ENCODE data around the gene CDC42EP4.

CDC42EP4 gene

DNA sequence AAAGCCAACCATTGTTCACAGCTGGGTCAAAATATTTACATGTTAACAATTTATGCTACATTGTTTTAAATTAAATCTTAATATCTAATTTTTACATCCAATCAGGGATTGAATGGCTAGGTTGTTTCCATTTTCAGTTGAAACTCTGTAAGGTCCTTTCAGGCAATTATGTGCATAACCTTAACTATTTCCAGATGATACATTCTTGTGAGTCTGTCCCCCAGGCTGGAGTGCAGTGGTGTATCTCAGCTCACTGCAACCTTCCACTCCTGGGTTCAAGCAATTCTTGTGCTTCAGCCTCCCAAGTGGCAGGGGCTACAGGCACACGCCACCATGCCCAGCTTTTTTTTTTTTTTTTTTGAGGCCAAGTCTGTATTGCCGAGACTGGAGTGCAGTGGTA lies 10.4 kb downstream of the CDC42EP4 start:
- no peak for DNase-seq (ENCODE audit: low read depth in 2 of 2)

DNA sequence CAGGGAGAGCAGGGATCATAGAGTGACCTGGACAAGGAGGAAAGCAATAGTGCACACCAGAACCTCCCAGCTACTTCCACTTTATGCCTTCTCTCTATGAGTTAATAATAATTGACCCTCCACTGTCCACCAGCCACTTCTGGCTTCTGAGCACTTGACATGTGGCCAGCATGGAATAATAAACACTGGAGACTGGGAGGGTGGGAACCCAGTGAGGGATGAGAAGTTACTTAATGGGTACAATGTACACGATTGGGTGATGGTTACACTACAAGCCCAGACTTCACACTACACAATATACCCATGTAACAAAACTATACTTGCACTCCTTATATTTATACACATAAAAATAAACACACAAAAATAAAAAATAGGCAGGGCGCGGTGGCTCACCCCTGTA lies 11.4 kb downstream of the CDC42EP4 start:
- no peak for DNase-seq (ENCODE audit: low read depth in 2 of 2)

DNA sequence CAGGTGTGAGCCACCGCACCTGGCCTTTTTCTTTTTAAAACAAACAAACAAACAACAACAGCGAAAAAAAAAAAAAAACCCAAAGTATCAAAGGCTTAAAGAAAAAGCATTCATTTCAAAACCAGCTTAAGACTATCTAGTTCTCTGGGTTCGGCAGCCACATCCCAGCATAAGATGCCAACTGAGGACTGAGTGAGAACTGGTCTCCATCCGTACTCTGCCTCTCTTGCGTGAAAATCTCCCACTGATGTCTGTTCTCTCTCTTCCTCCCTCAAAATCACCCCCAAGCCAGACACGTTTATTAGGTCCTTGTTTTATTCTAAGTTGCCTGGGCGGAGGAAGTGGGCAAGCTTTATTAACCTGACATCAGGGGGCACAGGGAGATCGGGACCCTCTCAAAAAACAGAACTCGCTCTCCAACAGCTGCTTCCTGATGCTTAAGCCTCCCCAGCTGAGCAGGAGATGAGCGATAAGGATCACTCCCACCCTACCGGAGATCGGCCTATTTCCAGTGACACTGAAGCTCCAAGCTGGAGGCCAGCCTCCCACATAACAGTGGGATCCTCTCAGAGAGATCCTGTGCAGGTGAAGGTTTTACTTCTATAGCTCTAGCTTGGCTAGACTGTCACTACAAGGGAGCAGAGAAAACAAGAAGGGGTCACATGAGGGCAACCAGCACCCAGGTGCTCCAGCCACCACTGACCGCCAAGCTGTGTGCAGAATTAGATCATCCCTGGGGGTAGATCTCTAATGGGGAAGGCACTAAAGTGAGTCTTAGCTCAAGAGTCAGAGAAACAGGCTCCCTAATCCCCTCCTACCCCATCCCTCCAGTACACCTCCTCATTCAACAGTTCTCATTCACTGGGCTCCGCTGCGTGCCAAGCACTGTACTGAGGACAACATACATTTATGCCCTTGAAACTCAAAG lies 13.6 kb downstream of the CDC42EP4 start:
- DNase-seq (ENCODE audit: low read depth in 2 of 2) = no peak

DNA sequence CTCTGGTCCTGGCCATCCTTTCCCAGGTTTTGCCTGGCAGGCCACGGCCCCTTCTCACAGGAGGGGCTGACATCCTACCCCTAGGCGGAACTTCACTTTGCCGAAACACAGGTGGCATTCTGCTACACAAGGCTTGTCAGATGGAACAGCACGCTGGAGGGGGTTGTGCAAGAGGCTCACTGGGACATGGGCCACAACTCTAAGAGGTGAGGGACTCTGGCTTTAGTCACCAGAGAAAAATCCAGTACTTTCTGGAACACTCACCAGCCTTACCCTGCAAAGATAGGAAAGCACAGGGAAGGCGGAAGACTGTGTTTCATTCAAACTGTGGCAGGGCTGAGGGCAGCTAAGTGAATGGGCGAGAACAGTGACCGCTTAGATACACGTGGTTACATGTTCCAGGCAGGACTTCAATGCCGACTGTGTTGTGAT lies 18.3 kb downstream of the CDC42EP4 start:
- DNase-seq (ENCODE audit: low read depth in 2 of 2) = no peak

DNA sequence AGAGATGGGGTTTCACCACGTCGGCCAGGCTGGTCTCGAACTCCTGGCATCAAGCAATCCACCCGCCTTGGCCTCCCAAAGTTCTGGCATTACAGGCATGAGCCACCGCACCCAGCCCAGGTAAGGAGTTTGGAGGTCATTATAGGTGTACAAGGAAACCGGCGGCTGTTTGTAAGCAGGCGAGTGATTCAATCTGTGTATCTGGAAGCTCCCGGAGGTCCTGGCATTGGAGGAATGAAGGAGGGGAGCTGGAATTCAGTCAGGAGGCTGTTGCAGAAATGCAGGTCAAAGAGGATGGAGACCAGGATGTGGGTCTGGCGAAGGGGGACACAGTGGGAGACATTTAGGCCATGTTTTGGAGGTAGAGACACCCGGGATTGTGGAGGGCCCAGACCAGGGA lies 18.8 kb downstream of the CDC42EP4 start:
- no peak for DNase-seq (ENCODE audit: low read depth in 2 of 2)

DNA sequence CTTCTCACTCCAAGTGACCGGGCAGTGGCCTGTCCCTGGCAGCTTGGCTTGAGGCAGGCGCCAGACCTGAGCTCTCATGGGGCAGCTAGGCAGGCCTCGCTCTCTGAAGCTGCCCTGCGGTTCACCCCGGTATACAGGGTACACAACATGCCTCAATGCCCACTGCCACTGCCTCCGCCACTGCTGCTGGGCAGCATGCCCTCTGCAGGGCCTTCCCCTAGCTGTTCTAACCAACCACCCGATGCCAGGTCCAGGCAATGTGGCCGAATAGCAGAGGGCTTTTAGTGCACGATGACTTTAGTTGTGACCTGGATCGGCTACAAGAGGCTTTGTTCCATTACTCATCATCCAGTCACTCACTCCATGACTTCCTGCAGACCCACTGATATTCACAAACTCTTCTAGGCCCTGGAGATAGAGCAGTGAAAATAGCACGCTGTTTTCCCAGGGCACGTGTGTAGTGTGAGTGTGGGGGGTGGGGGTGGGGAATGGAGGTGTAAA lies 19.7 kb downstream of the CDC42EP4 start:
- DNase-seq (ENCODE audit: low read depth in 2 of 2) = no peak

DNA sequence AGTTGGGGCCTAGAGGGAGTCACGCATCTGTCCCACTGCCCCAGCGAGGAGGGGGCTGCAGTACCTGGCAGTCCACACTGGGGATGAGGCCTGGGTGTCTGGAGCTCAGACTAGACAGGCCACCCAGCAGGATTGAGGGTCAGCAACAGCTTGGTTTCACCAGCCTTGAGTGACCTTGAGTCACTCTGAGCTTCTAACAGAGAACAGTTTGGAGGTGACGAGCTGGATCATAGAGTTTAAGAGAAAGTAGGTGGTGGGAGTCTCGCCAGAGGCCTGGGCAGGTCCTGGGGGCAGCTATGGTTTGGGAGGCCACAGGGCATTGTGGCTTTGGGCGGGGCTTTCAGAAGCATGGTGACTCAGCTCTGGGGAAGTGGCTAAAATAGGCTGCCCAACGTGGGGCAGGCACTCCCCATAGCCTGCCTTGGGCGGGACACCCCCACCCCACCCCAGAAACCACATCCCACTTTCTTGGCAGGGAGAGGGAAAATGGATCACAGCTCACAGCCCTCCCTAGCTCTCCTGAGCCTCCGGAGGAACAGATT lies 20.5 kb downstream of the CDC42EP4 start:
- DNase-seq (ENCODE audit: low read depth in 2 of 2) = no peak

DNA sequence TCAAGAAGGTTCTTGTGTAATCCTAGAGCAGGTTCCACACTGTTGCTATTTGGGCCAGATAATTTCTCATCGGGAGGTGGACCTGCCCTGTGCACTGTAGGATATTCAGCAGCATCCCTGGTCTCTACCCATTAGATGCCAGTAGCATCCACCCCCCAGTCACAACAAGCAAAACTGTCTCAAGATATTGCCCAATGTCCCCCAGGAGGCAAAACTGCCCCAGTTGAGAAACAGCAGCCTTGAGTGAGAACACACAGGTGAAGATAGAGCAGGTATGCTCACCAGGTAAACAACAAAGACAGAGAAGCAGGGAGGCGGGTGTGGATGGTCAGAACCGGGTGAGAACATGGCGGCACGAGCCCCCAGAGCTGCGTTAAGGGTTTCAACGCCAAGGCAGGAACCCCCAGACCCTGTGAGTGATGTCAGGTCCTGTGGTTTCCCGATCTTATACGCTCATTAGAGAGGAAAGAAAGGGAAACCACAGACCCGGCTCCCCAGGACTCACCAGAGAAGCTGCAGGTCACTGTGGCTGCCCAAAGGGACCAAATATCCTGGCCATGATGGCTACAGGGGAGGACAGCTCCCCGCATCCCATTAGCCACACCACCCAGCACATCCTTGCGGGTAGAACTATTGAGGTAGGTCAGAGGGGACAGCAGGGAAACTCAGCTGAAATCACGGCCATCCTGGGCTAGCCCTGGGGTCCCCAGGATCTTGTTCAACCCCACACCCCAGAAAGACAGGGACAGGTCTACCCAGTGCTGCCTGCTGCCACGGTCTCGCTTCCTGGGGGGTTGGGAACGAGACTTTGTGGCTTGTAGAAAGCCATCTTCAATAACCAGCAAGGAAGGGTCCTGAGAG lies 21.2 kb downstream of the CDC42EP4 start:
- DNase-seq (ENCODE audit: low read depth in 2 of 2) = no peak

DNA sequence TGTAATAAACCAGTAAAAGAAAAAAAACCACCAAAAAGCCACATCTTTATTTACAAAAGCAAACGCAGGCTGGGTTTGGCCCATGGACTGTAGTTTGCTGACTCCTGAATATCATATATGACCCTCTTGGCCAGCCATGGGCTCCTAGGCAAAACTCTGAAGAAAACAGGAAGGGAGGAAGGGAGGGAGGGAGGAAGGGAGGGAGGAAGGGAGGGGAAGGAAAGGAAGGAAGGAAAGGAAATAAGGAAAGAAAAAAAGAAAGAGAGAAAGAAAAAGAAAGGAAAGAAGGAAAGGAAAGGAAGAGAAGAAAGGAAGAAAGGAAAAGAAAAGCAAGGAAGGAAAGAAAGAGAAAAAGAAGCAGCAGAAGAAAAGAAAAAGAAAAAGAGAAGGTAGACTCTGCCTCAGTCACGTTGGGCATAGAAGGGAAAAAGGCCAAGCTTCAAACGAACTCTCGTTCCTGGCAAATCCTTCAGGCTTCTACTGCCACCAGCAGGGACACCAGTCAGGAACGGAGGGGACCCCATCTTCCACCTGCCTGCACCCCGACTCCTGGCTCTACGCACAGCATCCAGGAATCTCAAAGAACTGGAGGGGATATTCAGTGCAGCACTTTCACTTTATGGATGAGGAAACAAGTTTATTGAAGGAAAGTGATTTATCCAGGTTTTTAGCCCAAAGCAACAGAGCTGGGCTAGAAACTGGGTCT lies 22.1 kb downstream of the CDC42EP4 start:
- no peak for DNase-seq (ENCODE audit: low read depth in 2 of 2)

DNA sequence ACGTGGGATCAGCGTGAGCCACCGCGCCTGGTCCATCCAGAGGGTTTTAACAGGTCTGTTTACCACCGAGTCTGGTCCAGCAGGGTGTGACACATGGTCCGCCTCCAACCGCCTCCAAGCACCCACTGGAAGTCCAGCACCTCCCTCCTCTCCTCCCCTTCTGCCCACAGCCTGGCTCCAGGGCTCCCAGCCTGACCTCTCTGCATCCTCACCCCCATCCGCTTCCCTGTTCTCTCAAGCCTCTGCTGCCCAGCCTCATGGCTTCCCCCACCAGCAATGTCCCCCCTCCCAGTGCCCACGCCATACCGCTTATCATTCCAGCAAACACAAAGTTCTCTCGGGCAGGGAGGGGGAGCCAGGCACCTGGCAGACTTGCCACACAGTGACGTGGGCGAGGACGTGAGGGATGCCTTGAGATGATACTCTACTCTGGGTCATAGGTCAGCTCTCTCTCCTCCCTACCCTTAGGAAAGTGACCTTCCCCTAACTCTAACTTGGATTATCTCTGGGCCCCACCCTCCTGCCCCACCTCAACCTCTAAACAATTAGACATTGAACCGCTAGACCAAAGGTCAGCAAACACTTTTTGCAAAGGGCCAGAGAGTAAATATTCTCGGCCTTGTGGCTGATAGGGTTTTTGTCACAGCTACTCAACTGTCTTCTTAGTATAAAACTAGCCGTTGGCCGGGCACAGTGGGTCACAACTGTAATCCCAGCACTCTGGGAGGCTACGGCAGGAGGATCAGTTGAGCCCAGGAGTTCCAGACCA lies 23.1 kb downstream of the CDC42EP4 start:
- DNase-seq (ENCODE audit: low read depth in 2 of 2) = no peak

DNA sequence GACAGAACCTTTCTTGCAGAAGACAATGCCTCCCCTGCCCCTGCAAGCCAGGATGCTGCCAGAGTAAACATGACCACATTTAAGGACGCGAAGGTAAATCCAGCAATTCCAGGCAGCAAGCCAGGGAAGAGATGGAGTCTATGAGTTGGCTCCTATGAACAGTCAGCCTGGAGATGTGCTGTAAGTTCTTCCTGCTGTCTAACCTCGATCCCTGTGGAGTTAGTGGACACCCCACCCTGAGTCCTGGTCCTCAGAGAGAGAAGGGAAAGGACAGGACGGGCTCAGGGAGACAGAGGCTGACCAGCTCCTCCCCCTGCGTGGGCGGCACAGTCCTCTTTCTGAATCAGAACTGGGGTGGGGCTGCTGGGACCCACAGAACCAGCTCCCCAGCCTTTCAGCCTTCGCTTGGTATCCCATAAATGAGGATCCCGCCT lies 24.9 kb downstream of the CDC42EP4 start:
- DNase-seq (ENCODE audit: low read depth in 2 of 2) = no peak

DNA sequence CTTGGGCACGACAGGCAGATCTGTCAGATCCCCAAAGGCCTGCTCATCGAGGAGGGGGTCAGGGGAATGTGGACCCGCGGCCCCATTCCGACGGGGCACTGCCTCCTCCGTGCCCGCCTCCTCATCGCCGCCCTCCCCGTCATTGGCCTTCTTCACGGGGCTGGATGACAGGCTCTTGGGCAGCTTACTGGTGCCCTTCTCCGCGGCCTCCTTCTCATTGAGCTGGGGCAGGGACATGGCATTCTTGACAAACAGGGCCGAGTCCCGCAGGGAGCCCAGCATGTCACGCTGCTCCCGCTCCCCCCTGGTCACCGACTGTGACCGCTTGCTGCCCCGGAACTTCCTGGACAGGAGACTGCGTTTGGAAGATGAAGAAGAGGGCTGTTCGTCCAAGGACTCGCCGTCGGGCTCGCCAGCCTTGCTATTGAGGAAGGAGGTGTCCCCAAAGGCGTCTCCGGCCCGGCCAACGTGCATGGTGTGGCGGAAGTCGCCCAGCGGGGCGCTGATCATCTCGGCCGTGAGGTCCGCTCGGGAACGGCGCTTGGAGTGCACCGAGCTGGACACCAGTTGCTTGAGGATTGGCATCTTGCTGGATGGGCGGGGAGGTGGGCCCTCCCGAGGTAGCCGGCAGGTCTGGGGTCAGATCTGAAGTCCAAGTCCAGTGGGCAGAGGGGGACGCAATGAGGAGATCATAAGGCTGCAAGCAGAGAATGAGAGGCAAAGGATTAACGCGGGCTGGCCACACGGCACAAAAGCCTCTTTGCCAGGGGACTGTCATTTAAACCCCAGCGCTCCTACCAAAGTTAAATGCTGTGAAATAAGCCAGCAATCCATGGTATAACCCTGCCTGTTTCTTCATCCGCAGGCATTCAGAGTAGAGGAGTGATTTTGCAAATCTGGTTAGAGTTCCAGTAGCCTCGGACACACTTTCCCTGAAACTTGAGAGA lies 25.6 kb downstream of the CDC42EP4 start:
- no peak for DNase-seq (ENCODE audit: low read depth in 2 of 2)

DNA sequence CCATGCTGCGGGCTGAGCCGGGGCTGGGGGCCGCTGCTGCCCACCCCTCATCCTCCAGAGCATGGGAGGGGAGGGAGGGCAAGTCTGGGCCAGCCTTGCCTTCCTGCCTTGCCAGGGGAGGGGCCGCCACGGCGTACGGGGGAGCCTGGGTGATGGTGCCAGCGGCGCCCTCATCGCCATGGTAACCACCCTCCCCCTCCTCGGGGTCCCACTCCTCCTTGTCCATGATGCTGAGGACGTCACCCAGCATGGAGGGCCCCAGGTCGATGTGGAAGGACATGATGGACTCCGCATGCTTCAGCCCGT lies 26.2 kb downstream of the CDC42EP4 start:
- no peak for DNase-seq (ENCODE audit: low read depth in 2 of 2)

DNA sequence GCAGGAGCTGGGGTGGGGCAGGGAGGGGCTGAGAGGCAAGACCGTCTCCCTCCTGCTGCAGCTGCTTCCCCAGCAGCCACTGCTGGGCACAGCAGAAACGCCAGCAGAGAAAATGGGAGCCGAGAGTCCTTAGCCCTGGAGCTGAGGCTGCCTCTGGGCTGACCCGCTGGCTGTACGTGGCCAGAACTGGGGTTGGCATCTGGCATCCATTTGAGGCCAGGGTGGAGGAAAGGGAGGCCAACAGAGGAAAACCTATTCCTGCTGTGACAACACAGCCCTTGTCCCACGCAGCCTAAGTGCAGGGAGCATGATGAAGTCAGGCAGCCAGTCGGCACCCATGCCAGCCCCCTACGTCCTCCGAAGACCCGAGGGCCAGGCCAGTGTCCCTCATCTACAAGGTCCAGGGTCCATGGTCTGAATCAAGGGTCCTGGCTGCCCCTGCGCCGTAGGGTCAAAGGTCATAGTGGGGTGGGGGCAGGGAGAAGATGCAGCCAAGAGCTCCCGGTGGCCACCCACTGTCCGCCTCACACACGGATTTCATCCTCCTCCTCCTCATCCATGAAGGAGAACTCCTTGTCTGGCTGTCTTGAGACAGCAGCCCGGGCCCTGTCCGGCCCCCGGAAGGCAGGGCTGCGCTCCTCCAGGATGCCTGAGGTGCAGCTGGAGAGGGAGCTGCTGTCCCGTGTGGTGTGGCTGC lies 26.7 kb downstream of the CDC42EP4 start:
- DNase-seq (ENCODE audit: low read depth in 2 of 2) = no peak

DNA sequence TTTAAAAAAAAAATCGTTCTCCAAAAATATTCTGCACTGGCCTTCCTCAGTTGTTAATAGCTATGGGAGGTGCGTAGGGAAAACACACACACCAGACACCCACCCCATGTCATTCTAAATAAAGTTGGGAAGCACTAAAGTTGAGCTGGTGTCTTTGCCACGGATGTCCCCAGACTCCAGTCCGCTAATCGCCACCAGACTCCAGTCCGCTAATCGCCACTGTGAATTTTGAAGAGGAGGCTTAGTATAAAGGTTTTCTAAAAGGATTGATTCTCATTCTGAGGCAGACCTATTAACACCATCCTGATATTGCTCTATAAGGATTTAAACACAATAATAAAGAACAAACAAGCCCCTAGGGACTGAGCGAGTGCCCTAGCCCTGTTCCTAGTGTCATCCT lies 27.4 kb downstream of the CDC42EP4 start:
- DNase-seq (ENCODE audit: low read depth in 2 of 2) = no peak

DNA sequence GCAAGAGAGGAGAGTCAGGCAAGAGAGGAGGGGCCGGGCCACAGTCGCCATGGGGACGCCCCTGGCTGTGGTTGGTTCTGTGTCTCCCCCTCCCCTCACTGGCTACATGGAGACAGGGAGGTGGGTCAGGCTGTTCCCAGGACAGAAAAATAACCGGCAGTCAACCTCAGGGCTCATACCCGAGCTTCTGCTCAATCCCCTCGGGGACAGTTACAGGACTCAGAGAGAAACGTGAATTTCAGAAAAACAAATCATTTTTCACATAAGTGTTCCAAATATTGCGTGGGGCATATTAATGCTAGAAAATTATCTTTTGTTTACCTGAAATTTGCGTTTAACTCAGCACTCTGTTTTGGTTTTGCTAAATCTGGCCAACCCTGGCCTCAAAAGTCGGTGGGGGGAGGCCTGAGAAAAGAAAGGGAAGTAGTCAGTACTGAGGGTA lies 27.9 kb downstream of the CDC42EP4 start:
- no peak for DNase-seq (ENCODE audit: low read depth in 2 of 2)

DNA sequence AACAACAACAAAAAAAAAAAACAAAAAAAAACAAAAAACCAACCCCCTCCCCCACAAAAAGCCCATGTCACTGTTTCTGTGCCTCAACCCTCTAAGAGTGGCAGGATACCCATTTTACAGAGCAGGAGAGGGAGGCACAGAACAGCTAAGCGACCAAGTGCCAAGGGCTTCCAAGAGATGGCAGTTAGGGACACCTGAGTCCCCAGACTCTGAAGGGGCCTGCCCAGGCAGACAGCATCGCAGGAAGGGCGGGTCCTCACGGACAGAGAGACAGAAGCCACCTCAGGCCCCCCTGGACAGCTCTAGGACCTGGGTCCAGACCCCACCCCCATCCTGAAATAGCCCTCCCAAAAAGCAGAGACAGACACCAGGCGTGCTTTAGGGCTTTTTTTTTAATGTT lies 28.6 kb downstream of the CDC42EP4 start:
- no peak for DNase-seq (ENCODE audit: low read depth in 2 of 2)

DNA sequence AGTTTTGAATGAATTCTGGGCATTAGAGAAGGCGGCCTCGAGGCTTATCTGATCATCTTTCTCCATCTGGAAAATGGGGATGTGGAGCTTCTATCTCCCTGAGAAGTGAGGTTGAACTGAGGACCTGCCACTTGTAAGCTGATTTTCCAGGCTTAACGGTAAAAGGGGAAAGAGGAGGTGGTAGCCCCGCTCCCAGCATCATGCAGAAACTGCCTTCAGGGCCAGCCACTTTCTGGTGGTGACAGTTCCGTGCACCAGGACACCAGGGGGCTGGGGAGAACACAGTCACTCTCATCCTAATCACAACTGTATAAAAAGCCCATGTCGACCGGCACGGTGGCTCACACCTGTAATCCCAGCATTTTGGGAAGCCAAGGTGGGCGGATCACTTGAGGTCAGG lies 29.2 kb downstream of the CDC42EP4 start:
- DNase-seq (ENCODE audit: low read depth in 2 of 2) = no peak

DNA sequence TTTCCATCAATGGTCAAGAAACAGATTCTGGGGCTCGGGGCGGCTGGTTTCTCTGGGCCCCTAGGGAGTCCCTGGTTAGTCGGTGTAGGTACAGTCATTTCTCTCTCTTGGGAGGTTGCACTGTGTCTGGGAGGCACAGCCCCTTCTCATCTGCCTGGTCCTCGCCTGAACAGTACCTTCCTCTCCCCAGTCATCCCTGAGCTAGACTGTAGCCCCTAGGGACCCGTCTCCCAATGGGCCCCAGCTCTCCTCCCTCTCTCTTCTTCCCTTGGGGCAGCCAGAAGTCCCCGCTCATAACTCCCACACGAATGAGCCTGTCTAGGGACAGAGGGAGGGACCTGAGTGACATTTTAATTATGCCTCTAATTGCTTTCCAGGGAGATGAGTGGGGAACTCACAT lies 29.9 kb downstream of the CDC42EP4 start:
- no peak for DNase-seq (ENCODE audit: low read depth in 2 of 2)
